AG10803 (cell line): Measurements from ENCODE around the gene SH3RF1.
A peak's percentile ranks its signal among the peaks of the same experiment; 100 is the strongest.

Source experiments
- DNase-seq: peaks from one replicate; pipeline ENCODE4 v3.0.0; 2010; ENCODE audit warnings: low read depth
- H3K4me3 ChIP-seq: 2 replicates; pipeline ENCODE4 v1.5.1; 2011; ENCODE audit warnings: mild to moderate bottlenecking, low read length, control low read depth
- TF ChIP-seq, protein P1 (sequence below): conservative IDR thresholded peaks from 2 replicates; pipeline ENCODE4 v1.5.1; 2011; ENCODE audit warnings: mild to moderate bottlenecking, low read length, control low read depth, inconsistent platforms

Gene SH3RF1

GRCh38 chr4:169228076-169228475 is 42.7 kb downstream of the SH3RF1 start:
- H3K4me3 ChIP-seq = no peak overlapping the region
- DNase-seq = no peak
- TF ChIP-seq, protein P1, sequence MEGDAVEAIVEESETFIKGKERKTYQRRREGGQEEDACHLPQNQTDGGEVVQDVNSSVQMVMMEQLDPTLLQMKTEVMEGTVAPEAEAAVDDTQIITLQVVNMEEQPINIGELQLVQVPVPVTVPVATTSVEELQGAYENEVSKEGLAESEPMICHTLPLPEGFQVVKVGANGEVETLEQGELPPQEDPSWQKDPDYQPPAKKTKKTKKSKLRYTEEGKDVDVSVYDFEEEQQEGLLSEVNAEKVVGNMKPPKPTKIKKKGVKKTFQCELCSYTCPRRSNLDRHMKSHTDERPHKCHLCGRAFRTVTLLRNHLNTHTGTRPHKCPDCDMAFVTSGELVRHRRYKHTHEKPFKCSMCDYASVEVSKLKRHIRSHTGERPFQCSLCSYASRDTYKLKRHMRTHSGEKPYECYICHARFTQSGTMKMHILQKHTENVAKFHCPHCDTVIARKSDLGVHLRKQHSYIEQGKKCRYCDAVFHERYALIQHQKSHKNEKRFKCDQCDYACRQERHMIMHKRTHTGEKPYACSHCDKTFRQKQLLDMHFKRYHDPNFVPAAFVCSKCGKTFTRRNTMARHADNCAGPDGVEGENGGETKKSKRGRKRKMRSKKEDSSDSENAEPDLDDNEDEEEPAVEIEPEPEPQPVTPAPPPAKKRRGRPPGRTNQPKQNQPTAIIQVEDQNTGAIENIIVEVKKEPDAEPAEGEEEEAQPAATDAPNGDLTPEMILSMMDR = no peak

DNA sequence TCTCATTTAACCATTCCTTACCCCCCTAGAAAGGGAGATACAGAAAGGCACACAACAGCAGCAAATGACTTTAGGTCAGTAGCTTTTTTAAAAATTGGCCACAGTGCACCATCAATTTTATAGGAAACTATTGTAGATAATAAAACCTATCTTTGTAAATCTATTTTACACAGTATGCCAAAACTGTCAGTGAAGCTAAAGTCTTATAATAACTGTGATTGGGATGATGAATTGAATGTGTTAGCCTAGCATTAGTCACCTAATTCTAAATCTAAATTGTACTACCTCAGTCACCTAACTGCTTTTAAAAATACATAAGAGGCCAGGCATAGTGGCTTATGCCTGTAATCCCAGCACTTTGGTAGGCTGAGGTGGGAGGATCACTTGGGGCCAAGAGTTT is 44.2 kb downstream of the SH3RF1 start:
- DNase-seq = no peak
- H3K4me3 ChIP-seq = no peak overlapping the region
- TF ChIP-seq, protein P1 = no peak

- no peak overlapping the region for H3K4me3 ChIP-seq
- DNase-seq = no peak
- TF ChIP-seq, protein P1 = no peak
These were observed 44.9 kb downstream of the SH3RF1 start for GRCh38 chr4:169225812-169226211.

GRCh38 chr4:169225058-169225751 is 45.6 kb downstream of the SH3RF1 start:
- DNase-seq = peak; percentile 95
- TF ChIP-seq, protein P1 = no peak; the same call in 1 of the 2 replicates
- no peak overlapping the region for H3K4me3 ChIP-seq

- TF ChIP-seq, protein P1 = no peak
- H3K4me3 ChIP-seq = no peak overlapping the region
- DNase-seq = no peak
These were observed 48.0 kb downstream of the SH3RF1 start for GRCh38 chr4:169222761-169223160.

DNA sequence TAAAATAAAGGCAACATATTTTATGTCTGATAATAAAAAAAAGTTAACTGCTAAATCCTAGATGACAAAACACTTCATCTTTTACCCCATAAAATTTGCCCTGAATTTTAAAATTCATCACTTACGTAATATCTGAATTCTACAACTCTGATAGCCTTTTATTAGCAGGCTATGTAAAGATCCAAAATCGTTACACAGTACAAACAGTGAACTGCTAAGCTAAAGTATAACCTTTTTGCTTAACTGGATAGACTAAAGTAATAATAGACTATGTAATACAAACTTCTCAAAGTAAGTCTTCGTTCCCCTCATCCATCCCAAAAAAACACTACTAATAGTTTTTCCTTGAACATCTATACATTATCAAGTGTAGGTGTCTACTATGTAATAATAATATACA is 49.1 kb downstream of the SH3RF1 start:
- DNase-seq = no peak
- no peak overlapping the region for H3K4me3 ChIP-seq
- TF ChIP-seq, protein P1 = no peak

- DNase-seq = no peak
- TF ChIP-seq, protein P1 = no peak
- no peak overlapping the region for H3K4me3 ChIP-seq
These were observed 49.8 kb downstream of the SH3RF1 start for GRCh38 chr4:169220854-169221411.
